Measurements from ENCODE around the gene FBXO30. TPM values are rescaled to one million over a fixed set of nuclear protein-coding genes. Genes with fewer than 3 reads are reported as not detected.
A peak's percentile ranks its signal among the peaks of the same experiment; 100 is the strongest.

FBXO30 gene
- total RNA-seq, 6 donors from 2014 or later: 2.2 to 12.5 (median 7.6) TPM

DNA sequence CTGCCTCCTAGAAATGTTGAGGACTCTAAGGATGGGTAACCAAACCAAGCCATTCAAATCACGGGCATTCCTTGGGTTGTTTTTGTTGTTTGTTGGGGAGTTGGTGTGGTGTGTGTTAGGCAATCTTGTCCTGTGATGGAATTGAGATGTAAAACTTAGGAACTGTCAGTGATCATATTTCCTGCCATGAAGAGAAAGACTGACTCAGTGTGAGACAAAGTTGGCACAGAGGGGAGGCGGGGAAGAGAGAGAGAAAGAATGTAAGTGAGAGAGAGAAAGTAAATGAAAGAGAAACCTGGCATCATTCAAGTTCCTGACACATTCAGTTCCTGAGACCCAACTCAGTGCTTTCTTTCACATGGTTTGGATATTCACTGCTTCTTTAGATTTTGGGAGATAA, 21.6 kb upstream of the FBXO30 start:
- H3K4me3 ChIP-seq: no peak overlapping the region
- no peak overlapping the region for H3K27ac ChIP-seq
- TF ChIP-seq CTCF (IDR thresholded peaks at IDR 0.05) (no peak), POLR2A (IDR thresholded peaks at IDR 0.05) (no peak), EP300 (IDR thresholded peaks at IDR 0.05) (no peak), POLR2AphosphoS5 (IDR thresholded peaks at IDR 0.05) (no peak)
- WGBS, 2 donors: 75 to 83% methylated on average over 2 of the region's 2 CpGs
- H3K36me3 ChIP-seq: no peaks in the 10 kb centered on the region
- H3K9me3 ChIP-seq: no peaks in the 10 kb centered on the region
- ATAC-seq (ENCODE audit: low FRiP score in 2 of 2) (no peak), DNase-seq (no peak)
- no peaks in the 10 kb centered on the region for H3K27me3 ChIP-seq
- no peaks in the 10 kb centered on the region for H3K4me1 ChIP-seq

GRCh38 chr6:145830612-145831011, 16.0 kb upstream of the FBXO30 start:
- TF ChIP-seq CTCF (IDR thresholded peaks at IDR 0.05) (no peak), POLR2AphosphoS5 (IDR thresholded peaks at IDR 0.05) (no peak), POLR2A (IDR thresholded peaks at IDR 0.05) (no peak), EP300 (IDR thresholded peaks at IDR 0.05) (no peak)
- Histone ChIP-seq H3K27ac (no peak overlapping the region), H3K4me1 (no peaks in the 10 kb centered on the region), H3K4me3 (no peak overlapping the region), H3K36me3 (no peaks in the 10 kb centered on the region), H3K27me3 (no peaks in the 10 kb centered on the region), H3K9me3 (no peaks in the 10 kb centered on the region)
- ATAC-seq (ENCODE audit: low FRiP score in 2 of 2): no peak
- DNase-seq: no peak

GRCh38 chr6:145829950-145830349, 15.4 kb upstream of the FBXO30 start:
- H3K9me3 ChIP-seq: no peaks in the 10 kb centered on the region
- no peaks in the 10 kb centered on the region for H3K4me1 ChIP-seq
- no peak overlapping the region for H3K4me3 ChIP-seq
- ATAC-seq (ENCODE audit: low FRiP score in 2 of 2): no peak
- H3K27me3 ChIP-seq: no peaks in the 10 kb centered on the region
- no peak overlapping the region for H3K27ac ChIP-seq
- no peak for DNase-seq
- no peaks in the 10 kb centered on the region for H3K36me3 ChIP-seq
- TF ChIP-seq CTCF (IDR thresholded peaks at IDR 0.05) (no peak), EP300 (IDR thresholded peaks at IDR 0.05) (no peak), POLR2AphosphoS5 (IDR thresholded peaks at IDR 0.05) (no peak), POLR2A (IDR thresholded peaks at IDR 0.05) (no peak)
- WGBS, 2 donors: 72 to 74% methylated on average over 2 of the region's 2 CpGs

GRCh38 chr6:145829102-145829501, 14.5 kb upstream of the FBXO30 start:
- DNase-seq (peak in 1 of 2 donors; percentile 24), ATAC-seq (ENCODE audit: low FRiP score in 2 of 2) (peak in 1 of 2 donors; percentile 21)
- Histone ChIP-seq H3K4me3 (no peak overlapping the region), H3K27ac (no peak overlapping the region), H3K9me3 (no peaks in the 10 kb centered on the region), H3K27me3 (no peaks in the 10 kb centered on the region), H3K4me1 (no peaks in the 10 kb centered on the region), H3K36me3 (no peaks in the 10 kb centered on the region)
- no peak for TF ChIP-seq CTCF (IDR thresholded peaks at IDR 0.05)
- no peak for TF ChIP-seq POLR2AphosphoS5 (IDR thresholded peaks at IDR 0.05)
- WGBS, 2 donors: 80 to 92% methylated on average over 2 of the region's 2 CpGs

DNA sequence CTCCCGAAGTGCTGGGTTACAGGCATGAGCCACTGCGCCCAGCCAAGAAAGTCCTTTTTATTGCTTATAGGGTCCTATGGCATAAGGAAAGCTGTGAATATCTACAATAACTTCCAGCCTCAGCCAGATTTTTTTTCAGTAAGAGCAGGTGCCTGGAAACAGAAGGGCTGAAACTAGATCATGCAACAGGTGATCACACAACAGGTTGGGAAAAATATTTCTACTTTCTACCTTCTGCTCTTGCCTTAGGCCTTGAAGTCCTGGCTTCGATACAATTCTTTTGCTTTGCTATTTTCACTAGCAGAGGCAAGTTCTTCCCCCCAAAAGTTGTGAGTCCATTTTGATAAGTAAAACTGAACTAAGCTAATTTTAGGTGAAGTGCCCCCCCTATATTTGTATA, 9.7 kb upstream of the FBXO30 start:
- Histone ChIP-seq H3K27ac (peak overlapping the region in 1 of 4 donors; percentile 19), H3K27me3 (no peaks in the 10 kb centered on the region), H3K4me3 (no peak overlapping the region), H3K36me3 (no peaks in the 10 kb centered on the region), H3K9me3 (no peaks in the 10 kb centered on the region), H3K4me1 (peaks cover 0 to 6% (median 2%) of the 10 kb centered on the region in 4 donors)
- DNase-seq (no peak), ATAC-seq (ENCODE audit: low FRiP score in 2 of 2) (no peak)
- TF ChIP-seq CTCF (IDR thresholded peaks at IDR 0.05) (no peak), POLR2A (IDR thresholded peaks at IDR 0.05) (no peak), EP300 (IDR thresholded peaks at IDR 0.05) (no peak), POLR2AphosphoS5 (IDR thresholded peaks at IDR 0.05) (no peak)
- WGBS, 2 donors: 97 to 98% methylated on average over 3 of the region's 3 CpGs

Data from upper lobe of left lung (tissue), 6 donors.